HG02678 (cell line): Measurements from ENCODE around the gene ANAPC4.
"Not testable (repeated sequence)": the region's sequence is repeated elsewhere in the genome, so short reads cannot be mapped to it uniquely, and the experiment has no call there.

ENCODE experiments used
- ATAC-seq: cut with Tn5 transposase; IDR thresholded peaks from one replicate; pipeline ENCODE4 v1.9.1; 2021; ENCODE audit warnings: mild to moderate bottlenecking, moderate library complexity; ENCODE audit not compliant: unreplicated experiment

ANAPC4 gene

GRCh38 chr4:25376754-25377571, at the start of gene ANAPC4:
Gene ANAPC4, plus strand, starts transcription at chr4:25377263. Its CDS starts 165 bp downstream, at chr4:25377428.
- peak; percentile 96 for ATAC-seq

DNA sequence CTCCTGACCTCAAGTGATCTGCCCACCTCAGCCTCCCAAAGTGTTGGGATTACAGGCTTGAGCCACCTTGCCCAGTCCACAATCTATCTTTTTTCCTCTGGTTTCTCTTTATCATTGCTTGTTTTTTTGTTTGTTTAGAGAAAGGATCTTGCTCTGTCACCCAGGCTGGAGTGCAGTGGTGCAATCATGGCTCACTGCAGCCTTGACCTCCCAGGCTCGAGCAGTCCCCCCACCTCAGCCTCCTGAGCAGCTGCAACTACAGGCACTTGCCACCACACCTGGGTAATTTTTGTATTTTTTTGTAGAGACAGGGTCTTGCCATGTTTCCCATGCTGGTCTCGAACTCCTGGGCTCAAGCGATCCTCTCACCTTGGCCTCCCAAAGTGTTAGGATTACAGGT, 48.6 kb upstream of the ANAPC4 start:
- not testable (repeated sequence) for ATAC-seq

DNA sequence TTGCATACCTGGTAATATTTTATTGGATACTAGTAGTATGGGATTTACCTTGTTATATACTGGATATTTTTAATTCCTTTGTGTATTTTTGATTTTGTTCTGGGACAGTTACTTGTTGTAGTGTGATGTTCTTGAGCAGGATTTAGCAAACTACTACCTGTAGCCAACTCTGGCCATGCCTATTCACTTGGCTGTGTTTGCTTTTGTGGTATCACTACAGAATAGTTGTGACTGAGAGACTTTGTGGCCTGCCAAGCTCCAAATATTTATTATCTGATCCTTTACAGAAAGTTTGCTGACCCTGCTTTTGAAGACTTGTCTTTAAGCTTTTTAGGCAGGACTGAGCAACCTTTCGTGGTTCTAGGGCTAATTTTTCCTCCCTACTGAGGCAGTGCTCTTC, 46.7 kb upstream of the ANAPC4 start:
- no peak for ATAC-seq

- ATAC-seq, result peak; percentile 85
Observed at GRCh38 chr4:25330905-25331808, 45.9 kb upstream of the ANAPC4 start.

DNA sequence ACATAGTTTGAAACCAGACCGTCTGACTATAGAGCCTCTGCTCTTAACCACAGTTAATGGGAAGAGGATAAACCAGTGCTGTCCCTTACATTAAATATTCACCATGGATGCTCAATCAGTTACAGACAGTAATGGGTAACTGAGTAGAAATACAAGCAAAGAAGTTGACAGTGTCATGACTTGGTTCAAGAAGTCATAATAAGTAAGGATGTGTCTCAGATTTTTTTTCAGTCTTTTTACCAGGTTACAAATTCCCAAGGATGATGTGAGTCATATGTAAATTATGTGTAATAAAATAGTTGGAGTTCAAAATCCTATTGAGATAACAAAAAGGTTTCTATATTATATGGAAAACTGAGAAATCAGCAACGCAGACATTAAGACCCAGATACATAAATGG, 33.4 kb upstream of the ANAPC4 start:
- no peak for ATAC-seq

DNA sequence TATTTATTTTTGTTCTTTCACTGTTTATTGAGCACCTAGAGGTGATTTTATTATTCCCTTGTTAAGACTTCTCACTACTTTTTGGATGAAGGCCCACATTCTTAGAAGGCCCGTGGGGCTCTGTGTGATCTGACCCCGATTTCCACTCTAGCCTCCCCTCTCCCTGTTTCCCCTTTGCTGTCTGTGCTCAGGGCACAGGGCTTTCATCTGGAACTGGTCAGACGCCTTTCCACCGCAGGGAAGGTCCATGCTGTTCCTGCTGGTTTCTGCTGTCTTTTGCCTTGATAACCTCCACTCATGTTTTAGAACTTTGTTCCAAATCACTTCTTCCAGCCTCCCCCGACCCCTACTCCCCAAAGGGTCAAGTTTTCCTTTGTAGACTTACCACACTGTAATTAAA, 31.3 kb upstream of the ANAPC4 start:
- ATAC-seq, result no peak

GRCh38 chr4:25346913-25347312, 30.1 kb upstream of the ANAPC4 start:
- peak; percentile 66 for ATAC-seq

DNA sequence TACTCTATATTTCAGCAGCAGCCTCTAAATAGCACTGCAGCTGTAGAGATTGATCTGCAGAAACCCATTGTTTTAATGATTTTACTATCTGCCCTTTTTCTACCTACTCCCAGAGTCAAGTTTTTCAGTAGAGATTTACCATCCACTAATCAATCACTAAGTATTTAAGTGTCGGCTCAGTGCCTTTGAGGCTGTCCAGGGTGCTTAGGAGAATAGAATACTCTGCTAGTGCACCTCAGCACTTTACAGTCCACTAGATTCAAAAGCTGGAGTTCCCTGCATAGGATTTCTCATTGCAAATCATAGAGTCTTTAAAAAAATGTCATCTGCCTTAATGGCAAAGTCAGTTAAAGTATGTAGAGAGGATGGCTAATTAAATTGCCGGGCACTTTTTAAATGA, 29.6 kb upstream of the ANAPC4 start:
- no peak for ATAC-seq

GRCh38 chr4:25347971-25348370, 29.1 kb upstream of the ANAPC4 start:
- no peak for ATAC-seq

GRCh38 chr4:25350561-25350960, 26.5 kb upstream of the ANAPC4 start:
- ATAC-seq, result no peak

DNA sequence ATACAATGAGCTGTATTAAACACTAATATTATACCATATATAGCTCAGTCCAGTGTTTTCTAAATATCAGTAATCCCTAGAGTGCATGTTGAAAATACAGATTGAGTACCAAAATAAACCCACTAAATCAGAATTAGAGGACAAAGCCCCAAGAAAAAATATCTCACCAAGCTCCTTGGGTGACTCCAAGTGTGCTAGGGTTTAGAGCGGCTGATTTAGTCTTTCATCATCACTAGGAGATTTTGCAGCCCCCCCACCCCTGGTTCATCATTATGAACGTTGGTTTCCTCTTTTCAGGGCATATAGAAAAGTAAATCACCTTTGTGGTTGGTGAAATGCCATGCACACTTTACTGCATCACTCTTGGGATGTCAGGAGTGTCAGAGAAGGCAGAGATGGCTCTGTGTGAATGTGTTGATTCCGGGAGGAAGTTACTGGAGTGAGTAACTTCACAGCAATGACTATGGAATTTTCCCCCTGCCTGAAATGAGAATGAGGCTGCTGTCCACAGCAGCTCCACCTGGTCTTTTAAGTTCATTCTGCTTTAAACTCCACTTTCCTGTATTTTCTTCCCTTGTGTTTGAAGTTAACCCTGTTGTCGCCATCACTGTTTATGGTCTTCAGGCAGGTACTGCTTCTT, 25.2 kb upstream of the ANAPC4 start:
- no peak for ATAC-seq

DNA sequence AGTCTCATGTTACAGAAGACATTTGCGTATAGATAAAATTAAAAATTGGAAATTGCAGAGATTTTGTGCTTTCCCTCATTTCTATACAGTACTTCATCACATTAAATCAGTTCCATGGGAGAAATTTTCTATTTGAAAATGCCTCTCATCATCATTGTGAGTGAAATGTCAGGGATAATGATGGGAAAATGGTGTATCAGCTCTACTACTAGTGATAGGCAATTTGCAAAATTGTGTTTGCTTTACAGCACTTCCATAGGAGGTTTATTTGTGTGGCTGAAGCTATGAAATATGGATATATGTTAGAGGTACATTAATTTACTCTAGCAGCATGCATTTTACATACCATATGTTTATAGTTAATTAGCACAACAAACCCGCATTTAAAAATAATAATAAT, 21.0 kb upstream of the ANAPC4 start:
- ATAC-seq, result no peak

DNA sequence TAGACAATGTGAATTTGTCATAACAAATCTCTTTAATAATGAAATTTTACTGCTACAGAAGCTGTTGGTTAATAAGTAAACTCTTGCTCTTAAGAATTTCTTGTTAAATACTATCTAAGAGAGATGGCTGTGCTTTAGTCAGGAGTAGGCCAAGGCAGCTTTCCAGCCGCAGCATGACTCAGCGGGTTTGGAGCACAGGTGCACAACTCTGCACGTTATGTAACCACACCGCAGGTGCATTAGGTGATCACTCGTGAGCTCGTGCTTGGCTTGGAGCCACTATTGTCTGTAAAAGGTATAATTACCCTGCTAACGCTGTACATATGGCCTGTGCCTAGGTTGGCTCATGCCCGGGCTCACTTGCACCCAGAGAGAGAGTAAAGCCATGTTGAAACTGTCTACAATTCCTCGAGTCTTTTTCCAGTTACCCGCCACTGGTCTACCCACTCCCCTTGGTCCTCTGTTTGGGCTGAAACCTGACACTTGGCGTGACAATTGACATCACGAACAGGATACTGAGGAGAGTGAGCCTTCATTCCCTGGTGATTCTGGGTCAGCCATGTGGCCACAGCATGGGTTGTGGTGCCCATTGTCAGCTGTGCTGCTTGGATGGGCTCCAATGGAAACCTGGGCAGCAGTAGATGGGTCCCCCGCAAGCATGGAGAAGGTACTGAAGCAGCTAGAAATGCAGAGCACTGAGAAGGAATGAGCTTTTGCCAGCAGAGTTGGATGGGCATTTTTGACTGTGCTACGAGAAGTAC, 18.4 kb upstream of the ANAPC4 start:
- ATAC-seq, result no peak

GRCh38 chr4:25361253-25361652, 15.8 kb upstream of the ANAPC4 start:
- ATAC-seq, result no peak

GRCh38 chr4:25367004-25367621, 9.9 kb upstream of the ANAPC4 start:
- no peak for ATAC-seq

DNA sequence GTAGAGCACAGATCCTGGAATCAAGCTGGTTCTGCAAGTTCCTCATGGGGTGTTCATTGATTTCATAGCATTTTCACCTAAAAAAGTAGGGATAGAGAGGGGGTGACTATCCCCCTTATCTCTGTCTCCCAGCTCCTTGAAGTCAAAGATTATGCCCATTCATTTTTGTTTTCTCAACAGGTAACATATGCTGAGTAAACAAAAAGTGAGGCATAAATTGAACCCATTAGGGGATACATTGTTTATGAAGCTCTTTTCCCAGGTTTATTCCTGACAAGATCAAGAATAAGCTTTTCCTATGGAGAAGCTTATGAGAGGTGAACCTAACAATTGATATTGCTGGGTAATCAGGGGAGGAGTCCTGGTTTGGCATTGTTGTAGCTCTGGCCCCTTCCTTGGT, 9.2 kb upstream of the ANAPC4 start:
- no peak for ATAC-seq

DNA sequence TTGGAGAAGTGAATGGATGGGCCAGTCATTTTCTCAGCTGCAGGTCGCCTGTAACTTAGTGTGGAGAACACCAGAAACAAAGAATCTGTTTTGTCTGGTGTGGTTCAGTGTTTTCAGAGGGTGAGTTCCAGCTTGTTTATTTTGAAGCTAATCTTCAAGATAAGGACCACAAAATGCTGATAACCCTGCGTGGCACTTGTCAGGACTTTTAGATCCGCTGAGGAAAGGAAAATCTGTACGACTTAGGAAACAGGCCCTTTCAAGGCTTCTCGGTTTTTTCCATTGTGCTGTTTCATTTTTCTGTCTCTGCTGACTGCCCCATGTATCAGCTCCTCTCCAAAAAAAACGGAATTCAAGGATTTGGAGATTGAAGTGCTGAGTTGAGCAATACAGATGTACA, 8.7 kb upstream of the ANAPC4 start:
- ATAC-seq, result no peak

GRCh38 chr4:25370242-25370641, 6.8 kb upstream of the ANAPC4 start:
- ATAC-seq, result no peak

- ATAC-seq, result not testable (repeated sequence)
Observed at GRCh38 chr4:25372549-25372948, 4.5 kb upstream of the ANAPC4 start.
